Astrocyte of the hippocampus (primary cell): Measurements from ENCODE around the gene OIT3.
A peak's percentile ranks its signal among the peaks of the same experiment; 100 is the strongest.

Experiments used
- DNase-seq: peaks from one replicate; pipeline ENCODE4 v3.0.0; 2011; ENCODE audit warnings: low read depth, low spot score

The OIT3 gene

GRCh38 chr10:72952642-72953158, 59.2 kb downstream of the OIT3 start:
- no peak for DNase-seq

- peak; percentile 23 for DNase-seq
Observed at GRCh38 chr10:72953687-72954086, 60.1 kb downstream of the OIT3 start.

- no peak for DNase-seq
Observed at GRCh38 chr10:72954230-72954595, 60.7 kb downstream of the OIT3 start.

- no peak for DNase-seq
Observed at GRCh38 chr10:72954596-72955554, 61.3 kb downstream of the OIT3 start, which contains the start of gene PLA2G12B. Gene PLA2G12B (minus strand): TSS chr10:72954806. CDS start chr10:72954685, 121 bp downstream.

GRCh38 chr10:72956001-72956400, 62.5 kb downstream of the OIT3 start:
- no peak for DNase-seq

- no peak for DNase-seq
Observed at GRCh38 chr10:72976886-72977285, 83.3 kb downstream of the OIT3 start.

- no peak for DNase-seq
Observed at GRCh38 chr10:72979709-72980108, 86.2 kb downstream of the OIT3 start.

GRCh38 chr10:72980348-72980747, 86.8 kb downstream of the OIT3 start:
- DNase-seq = no peak

- no peak for DNase-seq
Observed at GRCh38 chr10:72981028-72981881, 87.7 kb downstream of the OIT3 start.

- no peak for DNase-seq
Observed at GRCh38 chr10:72981882-72982529, 88.5 kb downstream of the OIT3 start.
